Endothelial cell of umbilical vein (primary cell): Measurements from ENCODE around the gene TUBA1A. TPM values are rescaled to one million over a fixed set of nuclear protein-coding genes. Genes with fewer than 3 reads are reported as not detected.
"Not testable (repeated sequence)": the region's sequence is repeated elsewhere in the genome, so short reads cannot be mapped to it uniquely, and the experiment has no call there.

ENCODE experiments used
- BruUV-seq: library from RNA; stranded (reverse); fragments of 400-500 nt; replicated peaks from 2 replicates; lab custom pipeline; 2021; lab: Mats Ljungman, UMichigan
- CTCF ChIA-PET: fragments of 300-600, 350-600 bp; sonication (Branson Sonifier 250); formaldehyde crosslinking; loops from one replicate; lab custom pipeline; 2021; ENCODE audit warnings: antibody characterized with exemption, inconsistent platforms; lab: Charles Lee
- POLR2A ChIA-PET: fragments of 300-600, 350-600 bp; sonication (Branson Sonifier 250); formaldehyde crosslinking; loops from one replicate; lab custom pipeline; 2021; ENCODE audit warnings: antibody characterized with exemption, inconsistent platforms; lab: Charles Lee
- DNase-seq: peaks from one replicate; pipeline ENCODE4 v3.0.0-alpha.2; 2011; ENCODE audit warnings: low read depth, low spot score
- FAIRE-seq: peaks from 2 replicates; lab custom pipeline; 2011; peaks lifted over from hg19 to GRCh38; lab: Jason Lieb, UNC
- H2AFZ ChIP-seq: 2 replicates; pipeline ENCODE4 v1.6.0; 2012; ENCODE audit warnings: low read depth, low read length, control low read depth, inconsistent platforms
- H3K27ac ChIP-seq: 2 replicates; pipeline ENCODE4 v1.5.1; 2011; ENCODE audit warnings: low read depth, mild to moderate bottlenecking, control low read depth, low read length, moderate library complexity; ENCODE audit not compliant: insufficient read depth
- H3K27me3 ChIP-seq, 2 experiments: 2 replicates each; pipeline versions ENCODE4 v1.6.0 to v1.6.1; 2011; ENCODE audit warnings: low read length in 2 of 2, mixed read lengths in 1 of 2; ENCODE audit not compliant: control insufficient read depth in 2 of 2, insufficient read depth in 2 of 2
- H3K36me3 ChIP-seq, 2 experiments: 2 replicates in 1 of 2; 3 replicates in 1 of 2; pipeline ENCODE4 v1.5.1; 2011; ENCODE audit warnings: low read length in 2 of 2, mild to moderate bottlenecking in 1 of 2, moderate library complexity in 1 of 2; ENCODE audit not compliant: control insufficient read depth in 2 of 2, insufficient read depth in 2 of 2; ENCODE audit errors: extremely low read depth in 1 of 2
- H3K4me1 ChIP-seq: 3 replicates; pipeline ENCODE4 v1.5.1; 2011; ENCODE audit warnings: mild to moderate bottlenecking, low read length; ENCODE audit not compliant: control insufficient read depth, insufficient read depth; ENCODE audit errors: extremely low read depth
- H3K4me2 ChIP-seq: 2 replicates; pipeline ENCODE4 v1.6.1; 2011; ENCODE audit warnings: low read length, control low read depth, mixed read lengths; ENCODE audit not compliant: insufficient read depth
- H3K4me3 ChIP-seq, 3 experiments: fragments of 200-600 bp in 1 of 3; sonication (generic), shearing (Covaris generic) in 1 of 3; replicated peaks in 1 of 3; 2 replicates each; pipeline ENCODE4 v1.5.1; 2011 to 2016; ENCODE audit warnings: control low read depth in 3 of 3, low read length in 3 of 3, mild to moderate bottlenecking in 2 of 3, inconsistent platforms in 1 of 3, low read depth in 1 of 3, moderate library complexity in 1 of 3; ENCODE audit not compliant: insufficient read depth in 1 of 3
- H3K79me2 ChIP-seq: 2 replicates; pipeline ENCODE4 v1.6.0; 2012; ENCODE audit warnings: low read length, inconsistent platforms; ENCODE audit not compliant: control insufficient read depth, insufficient read depth
- H3K9ac ChIP-seq: replicated peaks from 2 replicates; pipeline ENCODE3; 2011; ENCODE audit warnings: low read length, control low read depth; ENCODE audit not compliant: insufficient read depth; ENCODE audit errors: extremely low read depth
- H3K9me1 ChIP-seq: replicated peaks from 3 replicates; pipeline ENCODE4 v1.6.0; 2011; ENCODE audit warnings: mild to moderate bottlenecking, low read length; ENCODE audit not compliant: control insufficient read depth, insufficient read depth; ENCODE audit errors: extremely low read depth
- H3K9me3 ChIP-seq: replicated peaks from 2 replicates; pipeline ENCODE4 v1.5.1; 2012; ENCODE audit warnings: low read length, inconsistent platforms; ENCODE audit not compliant: control insufficient read depth, insufficient read depth
- H4K20me1 ChIP-seq: replicated peaks from 2 replicates; pipeline ENCODE3; 2011; ENCODE audit warnings: mild to moderate bottlenecking, low read length; ENCODE audit not compliant: control insufficient read depth, insufficient read depth; ENCODE audit errors: extremely low read depth
- dilution Hi-C: fragments of 300-500 bp; cut with MboI; formaldehyde crosslinking; loops from one replicate; pipeline ENCODE4 v1.15.0; 2019; ENCODE audit warnings: low sequenced_read_pairs; ENCODE audit not compliant: extremely low pct_ligation_motif_present
- intact Hi-C: fragments of 100-400 bp; cut with micrococcal nuclease; formaldehyde crosslinking; loops from one replicate; pipeline ENCODE4 v1.10.0; 2022
- polyA plus RNA-seq, 4 experiments: library from polyadenylated mRNA; depleted of rRNA in 3 of 4; stranded (reverse) in 3 of 4; unstranded in 1 of 4; fragments of >200 nt; gene quantifications; 2 replicates each; pipeline versions ENCODE4 v1.2.1 to v1.2.3, GENCODE V29; 2011 to 2012; ENCODE audit warnings: missing spikeins in 1 of 4
- total RNA-seq: library from RNA; stranded (reverse); gene quantifications from 2 replicates; pipeline ENCODE4 v1.2.3, GENCODE V29; 2021

TUBA1A gene
- total and polyA plus RNA-seq, 2 donors (not counting 3 experiments of a cell fraction or from before 2014, with no cell fraction given) = 740 to 2,429 TPM

GRCh38 chr12:49193746-49194145 lies 4.9 kb upstream of the TUBA1A start:
- H3K4me2 ChIP-seq, H3K36me3 ChIP-seq, H3K9ac ChIP-seq, H3K4me3 ChIP-seq, H3K9me1 ChIP-seq, H3K27me3 ChIP-seq, BruUV-seq, dilution Hi-C loops, H3K79me2 ChIP-seq, H4K20me1 ChIP-seq, H3K9me3 ChIP-seq, H3K27ac ChIP-seq, CTCF ChIA-PET, DNase-seq, intact Hi-C loops, H2AFZ ChIP-seq, FAIRE-seq: not testable (repeated sequence)
- peaks cover 17% of the 10 kb centered on the region for H3K4me1 ChIP-seq
- POLR2A ChIA-PET = interaction anchor here (0.7 kb wide), 2 partner anchors 37 to 136 kb away, joined by 3 read pairs; no protein-coding TSS in a partner anchor

GRCh38 chr12:49191498-49191897 lies 2.6 kb upstream of the TUBA1A start:
- H3K4me3 ChIP-seq, H3K36me3 ChIP-seq, dilution Hi-C loops, H3K27me3 ChIP-seq, BruUV-seq, intact Hi-C loops, FAIRE-seq, H3K9me1 ChIP-seq, DNase-seq, H4K20me1 ChIP-seq, H3K27ac ChIP-seq, CTCF ChIA-PET, H3K4me2 ChIP-seq, H3K9ac ChIP-seq, H2AFZ ChIP-seq, H3K9me3 ChIP-seq, POLR2A ChIA-PET: not testable (repeated sequence)
- H3K79me2 ChIP-seq = peaks cover 22% of the 10 kb centered on the region
- peaks cover 19% of the 10 kb centered on the region for H3K4me1 ChIP-seq
